Sigmoid colon (tissue), 7 donors: ENCODE measurements around the gene KLHL29. TPM values are rescaled to one million over a fixed set of nuclear protein-coding genes. Genes with fewer than 3 reads are reported as not detected.
A peak's percentile ranks its signal among the peaks of the same experiment; 100 is the strongest.

Experiments used
- DNase-seq: peaks from one replicate; pipeline ENCODE4 v3.0.0-alpha.2; 2019
- H3K27ac ChIP-seq, 4 donors: fragments of 200-600 bp; sonication (generic); one replicate each; pipeline ENCODE4 v1.5.1; 2016 to 2019; ENCODE audit warnings: mild to moderate bottlenecking in 1 of 4
- H3K27me3 ChIP-seq, 3 donors: fragments of 200-600 bp; sonication (generic); one replicate each; pipeline ENCODE4 v1.5.1; 2019; ENCODE audit warnings: mild to moderate bottlenecking in 1 of 3
- H3K36me3 ChIP-seq, 4 donors: fragments of 200-600 bp; sonication (generic); one replicate each; pipeline ENCODE4 v1.5.1; 2016 to 2019
- H3K4me1 ChIP-seq, 4 donors: fragments of 200-600 bp; sonication (generic); one replicate each; pipeline ENCODE4 v1.5.1; 2017 to 2019
- H3K4me3 ChIP-seq, 4 donors: fragments of 200-600 bp; sonication (generic); one replicate each; pipeline ENCODE4 v1.5.1; 2017 to 2019; ENCODE audit warnings: mild to moderate bottlenecking in 2 of 4, moderate library complexity in 1 of 4
- H3K9me3 ChIP-seq, 4 donors: fragments of 200-600 bp in 3 of 4; sonication (generic) in 3 of 4; one replicate each; pipeline versions ENCODE4 v1.5.1 to v1.6.1; 2013 to 2019
- CTCF ChIP-seq, 4 experiments: fragments of 450-650 bp in 3 of 4; fragments of 200-600 bp in 1 of 4; IDR thresholded peaks; one replicate each; pipeline ENCODE4 v1.5.1; 2016 to 2019; ENCODE audit warnings: antibody characterized with exemption in 4 of 4, mild to moderate bottlenecking in 3 of 4, moderate library complexity in 2 of 4
- EP300 ChIP-seq, 4 donors: sonication (generic); formaldehyde crosslinking; IDR thresholded peaks; one replicate each; pipeline ENCODE4 v1.6.1; 2017; ENCODE audit warnings: antibody characterized with exemption in 4 of 4
- POLR2A ChIP-seq, 2 donors: fragments of 450-650 bp; IDR thresholded peaks; one replicate each; pipeline ENCODE4 v1.6.1; 2016; ENCODE audit warnings: antibody characterized with exemption in 2 of 2, mild to moderate bottlenecking in 2 of 2, moderate library complexity in 2 of 2
- POLR2AphosphoS5 ChIP-seq, 4 donors: sonication (generic); formaldehyde crosslinking; IDR thresholded peaks; one replicate each; pipeline ENCODE4 v1.6.1; 2017; ENCODE audit warnings: antibody characterized with exemption in 4 of 4
- WGBS, 2 donors: extraction: QIAGEN DNeasy Blood & Tissue Kit; methylation state at CpG; one replicate each; pipeline ENCODE4 v1.1.7; 2013; 5-methylcytosine and 5-hydroxymethylcytosine counted together
- intact Hi-C: fragments of 100-400 bp; cut with DNase I; formaldehyde crosslinking; loops from one replicate; pipeline ENCODE4 v1.15.1; 2023
- polyA plus RNA-seq, 3 donors: library from polyadenylated mRNA; stranded (reverse); fragments of 200-250 nt; gene quantifications; one replicate each; pipeline ENCODE4 v1.2.3, GENCODE V29; 2013
- total RNA-seq, 4 donors: library from RNA; depleted of rRNA; stranded (reverse); fragments of >200 nt; gene quantifications; one replicate each; pipeline ENCODE4 v1.1.0, GENCODE V29; 2016
- donor health status: healthy with polysubstance abuse.
- donor health status: Bipolar disorder and iron deficiency.
- donor health status: healthy.

KLHL29 gene
- total and polyA plus RNA-seq, 7 donors = 0.46 to 25.5 (median 6.3) TPM

GRCh38 chr2:23350792-23351355 lies 34.1 kb upstream of the KLHL29 start:
- intact Hi-C loops = loop anchor here (5.0 kb wide), 3 partner anchors 59 to 994 kb away; no protein-coding TSS in a partner anchor

GRCh38 chr2:23351388-23352141 lies 33.4 kb upstream of the KLHL29 start:
- Histone ChIP-seq H3K4me1 (peaks cover 0 to 21% (median 13%) of the 10 kb centered on the region in 4 donors), H3K9me3 (no peaks in the 10 kb centered on the region), H3K27me3 (no peaks in the 10 kb centered on the region), H3K27ac (peak overlapping the region; percentile 54 to 65 (median 59)), H3K4me3 (peak overlapping the region in 1 of 4 donors; percentile 8), H3K36me3 (no peaks in the 10 kb centered on the region)
- DNase-seq = peak; percentile 94
- intact Hi-C loops = loop anchor here (5.0 kb wide), 3 partner anchors 59 to 994 kb away; no protein-coding TSS in a partner anchor
- 23 to 36% methylated on average over 37 of the region's 37 CpGs for WGBS, 2 donors
- TF ChIP-seq EP300 (IDR thresholded peaks at IDR 0.05) (no peak), CTCF (IDR thresholded peaks at IDR 0.05) (peak; percentile 63 to 92 (median 70)), POLR2AphosphoS5 (IDR thresholded peaks at IDR 0.05) (peak in 3 of 4 donors; percentile 10 to 48 (median 47))

More at GRCh38 chr2:23350792-23351355, 34.1 kb upstream of the KLHL29 start:
- WGBS, 2 donors = 87 to 89% methylated on average over 8 of the region's 8 CpGs
- Histone ChIP-seq H3K27ac (peak overlapping the region in 2 of 4 donors; percentile 62 to 65), H3K27me3 (no peaks in the 10 kb centered on the region), H3K9me3 (no peaks in the 10 kb centered on the region), H3K36me3 (no peaks in the 10 kb centered on the region), H3K4me3 (no peak overlapping the region), H3K4me1 (peaks cover 0 to 21% (median 13%) of the 10 kb centered on the region in 4 donors)
- DNase-seq = no peak
- TF ChIP-seq POLR2A (IDR thresholded peaks at IDR 0.05) (no peak), POLR2AphosphoS5 (IDR thresholded peaks at IDR 0.05) (no peak), EP300 (IDR thresholded peaks at IDR 0.05) (no peak), CTCF (IDR thresholded peaks at IDR 0.05) (no peak)

GRCh38 chr2:23354554-23354953 lies 30.4 kb upstream of the KLHL29 start:
- no peak for TF ChIP-seq POLR2AphosphoS5 (IDR thresholded peaks at IDR 0.05)
- no peak for TF ChIP-seq EP300 (IDR thresholded peaks at IDR 0.05)
- TF ChIP-seq CTCF (IDR thresholded peaks at IDR 0.05) = no peak
- TF ChIP-seq POLR2A (IDR thresholded peaks at IDR 0.05) = no peak
- Histone ChIP-seq H3K4me3 (no peak overlapping the region), H3K27ac (no peak overlapping the region), H3K4me1 (peaks cover 0 to 21% (median 13%) of the 10 kb centered on the region in 4 donors), H3K9me3 (no peaks in the 10 kb centered on the region), H3K36me3 (no peaks in the 10 kb centered on the region), H3K27me3 (no peaks in the 10 kb centered on the region)
- intact Hi-C loops = loop anchor here (5.0 kb wide), 3 partner anchors 62 to 997 kb away; no protein-coding TSS in a partner anchor
- DNase-seq = no peak
- 90 to 91% methylated on average over 6 of the region's 6 CpGs for whole genome bisulfite sequencing, 2 donors

GRCh38 chr2:23355001-23355400 lies 30.0 kb upstream of the KLHL29 start:
- 65 to 76% methylated on average over 4 of the region's 4 CpGs for WGBS, 2 donors
- H3K36me3 ChIP-seq = no peaks in the 10 kb centered on the region
- peaks cover 0 to 21% (median 13%) of the 10 kb centered on the region in 4 donors for H3K4me1 ChIP-seq
- DNase-seq = no peak
- no peak for TF ChIP-seq POLR2AphosphoS5 (IDR thresholded peaks at IDR 0.05)
- TF ChIP-seq POLR2A (IDR thresholded peaks at IDR 0.05) = no peak
- TF ChIP-seq CTCF (IDR thresholded peaks at IDR 0.05) = no peak
- no peak for TF ChIP-seq EP300 (IDR thresholded peaks at IDR 0.05)
- no peak overlapping the region for H3K27ac ChIP-seq
- H3K27me3 ChIP-seq = no peaks in the 10 kb centered on the region
- no peak overlapping the region for H3K4me3 ChIP-seq
- intact Hi-C loops = no loop called here
- H3K9me3 ChIP-seq = no peaks in the 10 kb centered on the region
